ENCODE measurements around the gene ISOC2.

GRCh38 chr19:55451965-55452748 lies 9.3 kb downstream of the ISOC2 start:
- TF ChIP-seq POLR2AphosphoS5 (IDR thresholded peaks at IDR 0.05) (no peak), EP300 (IDR thresholded peaks at IDR 0.05) (no peak), CTCF (IDR thresholded peaks at IDR 0.05) (no peak), POLR2A (IDR thresholded peaks at IDR 0.05) (no peak)
